Breast epithelium (tissue), 3 donors: ENCODE results near the gene ENTPD1.

Source experiments
- CTCF ChIP-seq, 3 donors: fragments of 450-650 bp; IDR thresholded peaks; one replicate each; pipeline ENCODE4 v1.5.1; 2016 to 2017; ENCODE audit warnings: antibody characterized with exemption in 3 of 3, mild to moderate bottlenecking in 3 of 3, moderate library complexity in 3 of 3
- POLR2A ChIP-seq: fragments of 450-650 bp; IDR thresholded peaks from one replicate; pipeline ENCODE4 v1.6.1; 2016; ENCODE audit warnings: antibody characterized with exemption, mild to moderate bottlenecking, moderate library complexity

- no peak for TF ChIP-seq CTCF (IDR thresholded peaks at IDR 0.05)
- no peak for TF ChIP-seq POLR2A
Measured at GRCh38 chr10:95739056-95739455, 16.9 kb upstream of the ENTPD1 start.
